ENCODE data around the gene PTPRD.

Gene PTPRD

GRCh38 chr9:8895106-8895860, 1717.5 kb downstream of the PTPRD start:
- FAIRE-seq (peak; percentile 41), DNase-seq (ENCODE audit: insufficient read length, low spot score) (no peak)
- TF ChIP-seq CTCF (IDR thresholded peaks at IDR 0.05; ENCODE audit: insufficient read depth, missing control alignments), result no peak

GRCh38 chr9:8890695-8891094, 1722.1 kb downstream of the PTPRD start:
- FAIRE-seq (no peak), DNase-seq (ENCODE audit: insufficient read length, low spot score) (no peak)
- TF ChIP-seq CTCF (IDR thresholded peaks at IDR 0.05; ENCODE audit: insufficient read depth, missing control alignments), result no peak

GRCh38 chr9:8889100-8889499, 1723.7 kb downstream of the PTPRD start:
- DNase-seq (ENCODE audit: insufficient read length, low spot score), result no peak
- TF ChIP-seq CTCF (IDR thresholded peaks at IDR 0.05; ENCODE audit: insufficient read depth, missing control alignments), result no peak
- FAIRE-seq, result no peak

GRCh38 chr9:8888591-8888990, 1724.2 kb downstream of the PTPRD start:
- DNase-seq (ENCODE audit: insufficient read length, low spot score) (no peak), FAIRE-seq (no peak)
- no peak for TF ChIP-seq CTCF (IDR thresholded peaks at IDR 0.05; ENCODE audit: insufficient read depth, missing control alignments)

GRCh38 chr9:8887369-8887768, 1725.4 kb downstream of the PTPRD start:
- TF ChIP-seq CTCF (IDR thresholded peaks at IDR 0.05; ENCODE audit: insufficient read depth, missing control alignments), result no peak
- FAIRE-seq, result no peak
- DNase-seq (ENCODE audit: insufficient read length, low spot score), result no peak

- no peak for TF ChIP-seq CTCF (IDR thresholded peaks at IDR 0.05; ENCODE audit: insufficient read depth, missing control alignments)
- no peak for FAIRE-seq
- no peak for DNase-seq (ENCODE audit: insufficient read length, low spot score)
Observed at GRCh38 chr9:8883321-8883720, 1729.5 kb downstream of the PTPRD start.

GRCh38 chr9:8880060-8880459, 1732.7 kb downstream of the PTPRD start:
- DNase-seq (ENCODE audit: insufficient read length, low spot score) (no peak), FAIRE-seq (no peak)
- TF ChIP-seq CTCF (IDR thresholded peaks at IDR 0.05; ENCODE audit: insufficient read depth, missing control alignments), result no peak
